ENCODE results near the gene KANSL3.
"Not testable (repeated sequence)": the region's sequence is repeated elsewhere in the genome, so short reads cannot be mapped to it uniquely, and the experiment has no call there.

Gene KANSL3

GRCh38 chr2:96555146-96555610, 82.9 kb downstream of the KANSL3 start:
- no peak for DNase-seq

GRCh38 chr2:96554293-96555145, 83.6 kb downstream of the KANSL3 start:
- peak; percentile 43 for DNase-seq

- DNase-seq, result not testable (repeated sequence)
These were observed 84.2 kb downstream of the KANSL3 start for GRCh38 chr2:96553957-96554292.

- DNase-seq, result no peak
These were observed 84.7 kb downstream of the KANSL3 start for GRCh38 chr2:96553176-96553956.

- no peak for DNase-seq
These were observed 85.6 kb downstream of the KANSL3 start for GRCh38 chr2:96552315-96553175.

GRCh38 chr2:96551605-96552314, 86.4 kb downstream of the KANSL3 start:
- DNase-seq, result no peak

GRCh38 chr2:96550787-96551604, 87.1 kb downstream of the KANSL3 start:
- DNase-seq, result no peak

GRCh38 chr2:96549967-96550786, 87.9 kb downstream of the KANSL3 start:
- DNase-seq, result no peak

- no peak for DNase-seq
These were observed 88.7 kb downstream of the KANSL3 start for GRCh38 chr2:96549466-96549785.

- no peak for DNase-seq
These were observed 89.3 kb downstream of the KANSL3 start for GRCh38 chr2:96548558-96549465.

GRCh38 chr2:96547731-96548171, 90.4 kb downstream of the KANSL3 start:
- DNase-seq, result peak; percentile 62

- DNase-seq, result no peak
These were observed 90.9 kb downstream of the KANSL3 start for GRCh38 chr2:96547203-96547641.

- DNase-seq, result no peak
These were observed 91.3 kb downstream of the KANSL3 start for GRCh38 chr2:96546797-96547196.

GRCh38 chr2:96546321-96546720, 91.8 kb downstream of the KANSL3 start:
- no peak for DNase-seq

Measured in fibroblast of upper back skin (primary cell).